DND-41 (cell line): ENCODE measurements around the gene LRRC3.

Experiments used
- EZH2 ChIP-seq: IDR thresholded peaks from 3 replicates; pipeline ENCODE4 v1.6.1; 2012; ENCODE audit warnings: borderline replicate concordance, low read depth, mild to moderate bottlenecking, moderate library complexity, low read length, inconsistent platforms; ENCODE audit not compliant: severe bottlenecking
- TF ChIP-seq, protein P1 (sequence below): IDR thresholded peaks from 2 replicates; pipeline ENCODE4 v1.5.1; 2012; ENCODE audit warnings: borderline replicate concordance, low read length, moderate library complexity, mild to moderate bottlenecking; ENCODE audit not compliant: poor library complexity, severe bottlenecking; ENCODE audit errors: extremely low read depth

- TF ChIP-seq, protein P1, sequence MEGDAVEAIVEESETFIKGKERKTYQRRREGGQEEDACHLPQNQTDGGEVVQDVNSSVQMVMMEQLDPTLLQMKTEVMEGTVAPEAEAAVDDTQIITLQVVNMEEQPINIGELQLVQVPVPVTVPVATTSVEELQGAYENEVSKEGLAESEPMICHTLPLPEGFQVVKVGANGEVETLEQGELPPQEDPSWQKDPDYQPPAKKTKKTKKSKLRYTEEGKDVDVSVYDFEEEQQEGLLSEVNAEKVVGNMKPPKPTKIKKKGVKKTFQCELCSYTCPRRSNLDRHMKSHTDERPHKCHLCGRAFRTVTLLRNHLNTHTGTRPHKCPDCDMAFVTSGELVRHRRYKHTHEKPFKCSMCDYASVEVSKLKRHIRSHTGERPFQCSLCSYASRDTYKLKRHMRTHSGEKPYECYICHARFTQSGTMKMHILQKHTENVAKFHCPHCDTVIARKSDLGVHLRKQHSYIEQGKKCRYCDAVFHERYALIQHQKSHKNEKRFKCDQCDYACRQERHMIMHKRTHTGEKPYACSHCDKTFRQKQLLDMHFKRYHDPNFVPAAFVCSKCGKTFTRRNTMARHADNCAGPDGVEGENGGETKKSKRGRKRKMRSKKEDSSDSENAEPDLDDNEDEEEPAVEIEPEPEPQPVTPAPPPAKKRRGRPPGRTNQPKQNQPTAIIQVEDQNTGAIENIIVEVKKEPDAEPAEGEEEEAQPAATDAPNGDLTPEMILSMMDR = no peak
- no peak for TF ChIP-seq EZH2
These were observed 52.5 kb downstream of the LRRC3 start for GRCh38 chr21:44507673-44508425.
